SK-N-SH (cell line): Measurements from ENCODE around the gene PCSK5. TPM values are rescaled to one million over a fixed set of nuclear protein-coding genes. Genes with fewer than 3 reads are reported as not detected.

Experiments used
- CTCF ChIA-PET: fragments of 300-600, 350-600 bp; formaldehyde crosslinking; extraction: SDS; loops from one replicate; lab custom pipeline; 2021; lab: Yijun Ruan, JAX
- POLR2A ChIA-PET: fragments of 350-600 bp; sonication (Branson Sonifier 250); formaldehyde crosslinking; extraction: SDS; loops from one replicate; lab custom pipeline; 2020; ENCODE audit warnings: antibody characterized with exemption, inconsistent platforms; lab: Yijun Ruan, JAX
- DNase-seq: peaks from one replicate; pipeline ENCODE4 v3.0.0; 2012
- H2AFZ ChIP-seq: fragments of 200-600 bp; sonication (generic); 2 replicates; pipeline ENCODE4 v1.8.1; 2016; ENCODE audit warnings: antibody characterized with exemption, mild to moderate bottlenecking, low read depth
- H3F3A ChIP-seq: fragments of 200-600 bp; sonication (generic); replicated peaks from 2 replicates; pipeline ENCODE3; 2016; ENCODE audit warnings: antibody characterized with exemption, mild to moderate bottlenecking; ENCODE audit not compliant: insufficient read depth
- H3K27ac ChIP-seq, 2 experiments: fragments of 200-500 bp in 1 of 2; fragments of 200-600 bp in 1 of 2; sonication (Bioruptor generic) in 1 of 2; sonication (generic), shearing (Covaris generic) in 1 of 2; 2 replicates each; pipeline versions ENCODE4 v1.5.1 to v1.6.1; 2014 to 2016; ENCODE audit warnings: low read depth in 2 of 2, inconsistent platforms in 1 of 2, low read length in 1 of 2, mild to moderate bottlenecking in 1 of 2, mixed read lengths in 1 of 2
- H3K27me3 ChIP-seq: fragments of 200-600 bp; sonication (generic), shearing (Covaris generic); 2 replicates; pipeline ENCODE4 v1.6.1; 2016; ENCODE audit warnings: mixed run types; ENCODE audit not compliant: insufficient read depth
- H3K36me3 ChIP-seq, 2 experiments: fragments of 200-500 bp in 1 of 2; fragments of 200-600 bp in 1 of 2; sonication (Bioruptor generic) in 1 of 2; sonication (generic) in 1 of 2; replicated peaks in 1 of 2; 2 replicates each; pipeline versions ENCODE3 to v1.5.1; 2014 to 2016; ENCODE audit warnings: low read length in 1 of 2, mild to moderate bottlenecking in 1 of 2; ENCODE audit not compliant: insufficient read depth in 2 of 2, control insufficient read depth in 1 of 2
- H3K4me1 ChIP-seq, 2 experiments: fragments of 200-500 bp in 1 of 2; fragments of 200-600 bp in 1 of 2; sonication (Bioruptor generic) in 1 of 2; sonication (generic), shearing (Covaris generic) in 1 of 2; 2 replicates each; pipeline versions ENCODE4 v1.5.1 to v1.6.1; 2014 to 2016; ENCODE audit warnings: low read depth in 1 of 2, low read length in 1 of 2, mixed run types in 1 of 2; ENCODE audit not compliant: insufficient read depth in 2 of 2, control insufficient read depth in 1 of 2
- H3K4me2 ChIP-seq: fragments of 200-600 bp; sonication (generic), shearing (Covaris generic); 2 replicates; pipeline ENCODE4 v1.6.1; 2017; ENCODE audit warnings: mixed run types
- H3K4me3 ChIP-seq, 2 experiments: fragments of 200-500 bp in 1 of 2; fragments of 200-600 bp in 1 of 2; sonication (Bioruptor generic) in 1 of 2; sonication (generic), shearing (Covaris generic) in 1 of 2; 2 replicates each; pipeline versions ENCODE4 v1.5.1 to v1.8.1; 2014 to 2016; ENCODE audit warnings: low read depth in 2 of 2, inconsistent platforms in 1 of 2, low read length in 1 of 2, mild to moderate bottlenecking in 1 of 2, mixed read lengths in 1 of 2, moderate library complexity in 1 of 2
- H3K79me2 ChIP-seq: fragments of 200-600 bp; sonication (generic); 2 replicates; pipeline ENCODE4 v1.8.1; 2017; ENCODE audit warnings: mild to moderate bottlenecking; ENCODE audit not compliant: insufficient read depth
- H3K9ac ChIP-seq: fragments of 200-600 bp; sonication (generic); 2 replicates; pipeline ENCODE4 v1.6.1; 2017; ENCODE audit warnings: mixed run types
- H3K9me2 ChIP-seq: fragments of 200-600 bp; sonication (generic); 2 replicates; pipeline ENCODE4 v1.6.1; 2017; ENCODE audit warnings: mixed run types
- H3K9me3 ChIP-seq: fragments of 200-600 bp; sonication (generic); 2 replicates; pipeline ENCODE4 v1.6.1; 2017; ENCODE audit warnings: mixed run types, mild to moderate bottlenecking, moderate library complexity
- H4K20me1 ChIP-seq: fragments of 200-600 bp; sonication (generic); 2 replicates; pipeline ENCODE4 v1.6.1; 2017; ENCODE audit warnings: mild to moderate bottlenecking, mixed run types; ENCODE audit not compliant: insufficient read depth
- CHD2 ChIP-seq: fragments of 150-350 bp; IDR thresholded peaks from 2 replicates; pipeline ENCODE4 v1.6.1; 2018; ENCODE audit warnings: low read length; ENCODE audit not compliant: partially characterized antibody
- ELF1 ChIP-seq: IDR thresholded peaks from 2 replicates; pipeline ENCODE4 v1.4.0; 2012
- EZH2phosphoT487 ChIP-seq: fragments of 200-600 bp; sonication (generic); IDR thresholded peaks from 2 replicates; pipeline ENCODE4 v1.6.1; 2017; ENCODE audit warnings: low read depth, mixed run types, mild to moderate bottlenecking, antibody characterized with exemption, moderate library complexity, borderline replicate concordance
- FOSL2 ChIP-seq: IDR thresholded peaks from 2 replicates; pipeline ENCODE4 v1.4.0; 2012; ENCODE audit warnings: low read depth, mild to moderate bottlenecking, moderate library complexity, borderline replicate concordance
- GATA2 ChIP-seq: sonication (generic); formaldehyde crosslinking; IDR thresholded peaks from 2 replicates; pipeline ENCODE4 v1.5.0; 2020; ENCODE audit warnings: mild to moderate bottlenecking, missing genetic modification reagents
- MEF2A ChIP-seq: IDR thresholded peaks from 2 replicates; pipeline ENCODE4 v1.4.0; 2012; ENCODE audit warnings: low read depth, borderline replicate concordance
- NFIC ChIP-seq: IDR thresholded peaks from 2 replicates; pipeline ENCODE4 v1.4.0; 2012; ENCODE audit warnings: borderline replicate concordance
- POLR2AphosphoS5 ChIP-seq: IDR thresholded peaks from 2 replicates; pipeline ENCODE4 v1.6.1; 2012; ENCODE audit warnings: low read depth, low read length
- RAD21 ChIP-seq: IDR thresholded peaks from 2 replicates; pipeline ENCODE4 v1.6.1; 2012; ENCODE audit warnings: mild to moderate bottlenecking, low read length
- RCOR1 ChIP-seq: fragments of 150-350 bp; IDR thresholded peaks from 2 replicates; pipeline ENCODE4 v1.6.1; 2017; ENCODE audit warnings: antibody characterized with exemption, low read length
- SMC3 ChIP-seq: IDR thresholded peaks from 2 replicates; pipeline ENCODE4 v1.6.1; 2012; ENCODE audit warnings: low read depth, low read length, improper control_type of control experiment
- TAF1 ChIP-seq: IDR thresholded peaks from 2 replicates; pipeline ENCODE4 v1.6.1; 2012; ENCODE audit warnings: low read depth, mild to moderate bottlenecking, low read length, moderate library complexity, borderline replicate concordance
- TCF12 ChIP-seq: IDR thresholded peaks from 2 replicates; pipeline ENCODE4 v1.4.0; 2012
- WGBS: methylation state at CpG from one replicate; pipeline ENCODE4 v1.1.6; 2017; ENCODE audit warnings: low lambda C conversion rate; 5-methylcytosine and 5-hydroxymethylcytosine counted together
- polyA plus RNA-seq, 3 experiments: library from polyadenylated mRNA; depleted of rRNA; stranded (reverse); fragments of >200 nt; gene quantifications; 2 replicates each; pipeline ENCODE4 v1.2.3, GENCODE V29; 2012
- TF ChIP-seq, protein P1 (sequence below): fragments of 200-600 bp; sonication (generic); IDR thresholded peaks from 2 replicates; pipeline ENCODE4 v1.6.1; 2017; ENCODE audit warnings: antibody characterized with exemption, mild to moderate bottlenecking, moderate library complexity
- TF ChIP-seq, protein P2 (sequence below): IDR thresholded peaks from 2 replicates; pipeline ENCODE4 v1.6.1; 2012; ENCODE audit warnings: mild to moderate bottlenecking, low read depth, low read length, moderate library complexity

The PCSK5 gene
- polyA plus RNA-seq, 1 of the 3 experiments (the other 2 are of a cell fraction) = 0.08 TPM

DNA sequence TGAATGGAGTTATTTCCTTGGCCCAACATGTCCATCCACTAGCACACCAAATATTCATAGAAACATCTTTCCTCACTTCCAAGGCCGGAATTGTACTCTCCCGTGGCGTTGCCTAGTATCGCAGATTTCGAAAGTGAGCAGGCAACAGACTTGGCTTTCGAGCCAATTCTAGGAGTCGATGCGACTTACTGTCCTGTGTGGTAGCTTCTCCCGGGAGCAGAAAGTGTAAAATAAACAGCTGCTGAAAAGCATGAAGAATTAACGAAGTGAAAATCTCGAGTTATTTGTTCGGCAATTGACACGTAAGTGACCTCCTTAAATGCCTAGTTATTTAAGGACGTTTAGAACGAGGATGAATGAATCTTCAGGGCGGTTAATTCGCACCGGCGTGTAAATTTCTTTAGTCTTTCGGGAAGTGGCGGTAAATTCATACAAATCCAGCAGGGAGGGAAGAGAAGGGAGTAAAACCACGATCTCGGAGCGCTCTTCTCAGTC is 449 bp upstream of the PCSK5 start:
- DNase-seq = peak; percentile 7
- POLR2A ChIA-PET = no interaction called here
- CTCF ChIA-PET = no interaction called here

GRCh38 chr9:75891277-75891741 is 836 bp downstream of the PCSK5 start:
- ChIA-PET POLR2A (no interaction called here), CTCF (interaction anchor here (0.9 kb wide), 1 partner anchor 305 kb away, joined by 3 read pairs; no protein-coding TSS in a partner anchor)
- no peaks in the 10 kb centered on the region for H4K20me1 ChIP-seq
- TF ChIP-seq TAF1 = no peak
- no peak for TF ChIP-seq GATA2
- TF ChIP-seq FOSL2 = no peak
- TF ChIP-seq CHD2 = no peak
- no peak for TF ChIP-seq EZH2phosphoT487
- no peak for TF ChIP-seq TCF12
- TF ChIP-seq RCOR1 = no peak
- TF ChIP-seq MEF2A = no peak
- TF ChIP-seq RAD21 = no peak
- no peak for TF ChIP-seq NFIC
- TF ChIP-seq, protein P1, sequence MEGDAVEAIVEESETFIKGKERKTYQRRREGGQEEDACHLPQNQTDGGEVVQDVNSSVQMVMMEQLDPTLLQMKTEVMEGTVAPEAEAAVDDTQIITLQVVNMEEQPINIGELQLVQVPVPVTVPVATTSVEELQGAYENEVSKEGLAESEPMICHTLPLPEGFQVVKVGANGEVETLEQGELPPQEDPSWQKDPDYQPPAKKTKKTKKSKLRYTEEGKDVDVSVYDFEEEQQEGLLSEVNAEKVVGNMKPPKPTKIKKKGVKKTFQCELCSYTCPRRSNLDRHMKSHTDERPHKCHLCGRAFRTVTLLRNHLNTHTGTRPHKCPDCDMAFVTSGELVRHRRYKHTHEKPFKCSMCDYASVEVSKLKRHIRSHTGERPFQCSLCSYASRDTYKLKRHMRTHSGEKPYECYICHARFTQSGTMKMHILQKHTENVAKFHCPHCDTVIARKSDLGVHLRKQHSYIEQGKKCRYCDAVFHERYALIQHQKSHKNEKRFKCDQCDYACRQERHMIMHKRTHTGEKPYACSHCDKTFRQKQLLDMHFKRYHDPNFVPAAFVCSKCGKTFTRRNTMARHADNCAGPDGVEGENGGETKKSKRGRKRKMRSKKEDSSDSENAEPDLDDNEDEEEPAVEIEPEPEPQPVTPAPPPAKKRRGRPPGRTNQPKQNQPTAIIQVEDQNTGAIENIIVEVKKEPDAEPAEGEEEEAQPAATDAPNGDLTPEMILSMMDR = no peak
- TF ChIP-seq, protein P2, sequence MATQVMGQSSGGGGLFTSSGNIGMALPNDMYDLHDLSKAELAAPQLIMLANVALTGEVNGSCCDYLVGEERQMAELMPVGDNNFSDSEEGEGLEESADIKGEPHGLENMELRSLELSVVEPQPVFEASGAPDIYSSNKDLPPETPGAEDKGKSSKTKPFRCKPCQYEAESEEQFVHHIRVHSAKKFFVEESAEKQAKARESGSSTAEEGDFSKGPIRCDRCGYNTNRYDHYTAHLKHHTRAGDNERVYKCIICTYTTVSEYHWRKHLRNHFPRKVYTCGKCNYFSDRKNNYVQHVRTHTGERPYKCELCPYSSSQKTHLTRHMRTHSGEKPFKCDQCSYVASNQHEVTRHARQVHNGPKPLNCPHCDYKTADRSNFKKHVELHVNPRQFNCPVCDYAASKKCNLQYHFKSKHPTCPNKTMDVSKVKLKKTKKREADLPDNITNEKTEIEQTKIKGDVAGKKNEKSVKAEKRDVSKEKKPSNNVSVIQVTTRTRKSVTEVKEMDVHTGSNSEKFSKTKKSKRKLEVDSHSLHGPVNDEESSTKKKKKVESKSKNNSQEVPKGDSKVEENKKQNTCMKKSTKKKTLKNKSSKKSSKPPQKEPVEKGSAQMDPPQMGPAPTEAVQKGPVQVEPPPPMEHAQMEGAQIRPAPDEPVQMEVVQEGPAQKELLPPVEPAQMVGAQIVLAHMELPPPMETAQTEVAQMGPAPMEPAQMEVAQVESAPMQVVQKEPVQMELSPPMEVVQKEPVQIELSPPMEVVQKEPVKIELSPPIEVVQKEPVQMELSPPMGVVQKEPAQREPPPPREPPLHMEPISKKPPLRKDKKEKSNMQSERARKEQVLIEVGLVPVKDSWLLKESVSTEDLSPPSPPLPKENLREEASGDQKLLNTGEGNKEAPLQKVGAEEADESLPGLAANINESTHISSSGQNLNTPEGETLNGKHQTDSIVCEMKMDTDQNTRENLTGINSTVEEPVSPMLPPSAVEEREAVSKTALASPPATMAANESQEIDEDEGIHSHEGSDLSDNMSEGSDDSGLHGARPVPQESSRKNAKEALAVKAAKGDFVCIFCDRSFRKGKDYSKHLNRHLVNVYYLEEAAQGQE = no peak
- H3K9me3 ChIP-seq = no peaks in the 10 kb centered on the region
- no peaks in the 10 kb centered on the region; a peak in 1 of 4 replicates for H3K4me1 ChIP-seq
- no peak overlapping the region for H3K9ac ChIP-seq
- no peaks in the 10 kb centered on the region for H3K79me2 ChIP-seq
- H2AFZ ChIP-seq = peak overlapping the region; percentile 96; the same call in 1 of the 2 replicates
- H3K4me2 ChIP-seq = peak overlapping the region; percentile 99
- peaks cover 37% of the 10 kb centered on the region for H3K27me3 ChIP-seq
- H3K4me3 ChIP-seq = peak overlapping the region; percentile 54 to 85; a peak in 2 of 4 replicates
- H3K27ac ChIP-seq = no peak overlapping the region
- no peak for DNase-seq
- no peaks in the 10 kb centered on the region for H3F3A ChIP-seq
- no peaks in the 10 kb centered on the region for H3K36me3 ChIP-seq
- no peaks in the 10 kb centered on the region for H3K9me2 ChIP-seq
- 3% methylated on average over 18 of the region's 28 CpGs for WGBS

More for the DNA sequence above, 449 bp upstream of the PCSK5 start:
- Histone ChIP-seq H3K9me3 (no peaks in the 10 kb centered on the region), H3K9me2 (no peaks in the 10 kb centered on the region), H3K4me2 (peak overlapping the region; percentile 99), H4K20me1 (no peaks in the 10 kb centered on the region), H3K4me1 (no peaks in the 10 kb centered on the region; a peak in 1 of 4 replicates), H3K27me3 (peaks cover 37% of the 10 kb centered on the region), H3F3A (no peaks in the 10 kb centered on the region)
- WGBS = 2% methylated on average over 24 of the region's 24 CpGs
- TF ChIP-seq SMC3 (no peak), ELF1 (no peak), POLR2AphosphoS5 (no peak)
- TF ChIP-seq, all 33 proteins: peak for 0
- no peaks in the 10 kb centered on the region for H3K79me2 ChIP-seq
- no peak overlapping the region for H3K27ac ChIP-seq
- peak overlapping the region; percentile 54 to 85 for H3K4me3 ChIP-seq
- H2AFZ ChIP-seq = peak overlapping the region; percentile 96
- H3K9ac ChIP-seq = no peak overlapping the region; the same call in 1 of the 2 replicates
- H3K36me3 ChIP-seq = no peaks in the 10 kb centered on the region
